Inferior parietal cortex (tissue), 1 donor: ENCODE results near the gene IL13.
"Not testable (repeated sequence)": the region's sequence is repeated elsewhere in the genome, so short reads cannot be mapped to it uniquely, and the experiment has no call there.

Experiments
- DNase-seq: peaks from one replicate; pipeline ENCODE4 v3.0.0-alpha.2; 2016; ENCODE audit errors: extremely low spot score

IL13 gene

DNA sequence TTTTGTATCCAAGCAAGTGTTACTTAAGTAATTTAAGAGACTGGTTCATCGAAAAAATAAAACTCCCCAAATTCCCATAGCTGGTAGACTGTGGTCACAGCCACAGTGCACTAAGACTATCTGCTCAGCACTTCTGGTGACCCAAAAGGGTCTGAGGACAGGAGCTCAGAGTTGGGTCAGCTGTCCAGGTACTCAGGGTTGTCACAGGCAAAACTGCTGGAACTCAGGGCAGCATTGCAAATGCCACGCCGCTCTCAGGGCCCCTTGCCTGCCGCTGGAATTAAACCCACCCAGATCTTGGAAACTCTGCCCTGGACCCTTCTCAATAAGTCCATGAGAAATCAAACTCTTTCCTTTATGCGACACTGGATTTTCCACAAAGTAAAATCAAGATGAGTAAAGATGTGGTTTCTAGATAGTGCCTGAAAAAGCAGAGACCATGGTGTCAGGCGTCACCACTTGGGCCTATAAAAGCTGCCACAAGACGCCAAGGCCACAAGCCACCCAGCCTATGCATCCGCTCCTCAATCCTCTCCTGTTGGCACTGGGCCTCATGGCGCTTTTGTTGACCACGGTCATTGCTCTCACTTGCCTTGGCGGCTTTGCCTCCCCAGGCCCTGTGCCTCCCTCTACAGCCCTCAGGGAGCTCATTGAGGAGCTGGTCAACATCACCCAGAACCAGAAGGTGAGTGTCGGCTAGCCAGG is at the start of gene IL13:
Gene IL13 (plus strand): TSS at position 498 of the 705 bp plus-strand sequence. CDS start 14 bp downstream, at position 512.
- no peak for DNase-seq

GRCh38 chr5:132611965-132612364 is 46.0 kb upstream of the IL13 start:
- no peak for DNase-seq

DNA sequence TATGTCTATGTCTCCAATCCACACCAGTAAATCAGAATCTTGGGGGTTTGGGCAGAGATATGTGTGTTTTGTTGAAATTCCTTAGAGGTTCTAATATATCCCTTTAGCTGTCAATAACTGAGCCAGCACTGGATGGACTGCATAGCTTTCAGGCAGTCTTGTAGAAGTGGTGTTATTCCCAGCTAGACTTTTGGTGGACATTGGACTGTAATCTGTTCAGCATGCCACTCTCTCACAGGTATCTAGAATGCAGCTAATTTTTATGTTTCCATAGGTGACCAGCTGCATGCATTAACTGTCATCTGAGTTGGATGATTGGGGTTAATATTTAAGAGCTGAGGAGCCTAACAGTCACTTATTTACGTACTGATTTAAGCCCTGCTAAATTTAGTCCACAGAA is 45.1 kb upstream of the IL13 start:
- DNase-seq, result no peak

- DNase-seq, result no peak
These were observed 36.3 kb upstream of the IL13 start for GRCh38 chr5:132621699-132622098.

- no peak for DNase-seq
These were observed 35.4 kb upstream of the IL13 start for GRCh38 chr5:132622608-132623007.

GRCh38 chr5:132627470-132627869 is 30.5 kb upstream of the IL13 start:
- no peak for DNase-seq

DNA sequence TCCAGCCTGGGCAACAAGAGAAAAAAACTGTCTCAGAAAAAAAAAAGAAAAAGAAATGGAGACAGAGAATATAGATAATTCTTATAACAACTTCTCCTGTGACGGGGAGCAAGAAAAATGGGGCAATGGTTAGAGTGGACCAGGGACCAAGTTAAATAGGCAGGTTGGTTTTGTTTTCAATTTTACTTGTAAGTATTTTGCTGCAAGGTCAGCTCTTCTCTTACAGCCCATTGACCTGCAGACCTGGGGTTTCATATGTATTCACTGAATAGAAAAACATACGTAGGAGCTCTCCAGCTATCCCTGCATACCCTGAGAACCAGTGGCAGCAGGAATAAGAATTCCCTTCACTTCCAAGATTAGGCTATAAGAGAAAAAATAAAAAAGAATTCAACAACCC is 29.2 kb upstream of the IL13 start:
- no peak for DNase-seq

DNA sequence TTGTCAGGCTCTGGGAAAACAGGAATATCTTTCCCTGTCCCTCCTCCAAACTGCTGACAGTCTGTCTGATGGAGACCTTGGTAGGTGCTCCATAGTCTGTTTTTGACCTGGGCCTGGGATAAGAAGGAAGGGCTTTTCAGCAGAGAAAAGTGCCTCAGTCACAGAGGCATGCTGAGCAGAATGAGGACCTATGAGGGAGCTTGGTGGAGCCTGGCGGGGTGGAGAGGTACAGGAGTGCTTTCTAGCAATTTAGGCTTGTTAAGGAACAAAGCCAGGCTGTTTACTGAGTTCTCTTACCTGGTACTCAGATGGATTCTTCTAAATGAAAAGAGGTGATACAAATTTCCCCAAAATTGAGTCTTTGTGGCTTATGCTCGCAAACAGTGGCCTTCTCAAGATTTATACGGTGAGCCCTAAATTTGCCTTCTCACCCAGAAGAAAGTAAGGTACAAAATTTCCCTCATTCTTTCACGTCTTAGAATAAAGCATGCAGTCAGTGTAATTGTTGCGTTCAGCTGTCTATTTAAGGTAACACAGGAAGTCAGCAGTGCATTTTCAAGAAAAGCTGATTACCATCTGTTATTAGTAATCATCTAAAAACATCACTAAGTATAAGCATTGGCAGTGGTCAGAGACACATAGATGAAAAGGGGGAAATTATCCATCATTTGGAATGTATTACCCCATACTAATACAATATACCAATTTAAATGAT is 28.6 kb upstream of the IL13 start:
- no peak for DNase-seq

DNA sequence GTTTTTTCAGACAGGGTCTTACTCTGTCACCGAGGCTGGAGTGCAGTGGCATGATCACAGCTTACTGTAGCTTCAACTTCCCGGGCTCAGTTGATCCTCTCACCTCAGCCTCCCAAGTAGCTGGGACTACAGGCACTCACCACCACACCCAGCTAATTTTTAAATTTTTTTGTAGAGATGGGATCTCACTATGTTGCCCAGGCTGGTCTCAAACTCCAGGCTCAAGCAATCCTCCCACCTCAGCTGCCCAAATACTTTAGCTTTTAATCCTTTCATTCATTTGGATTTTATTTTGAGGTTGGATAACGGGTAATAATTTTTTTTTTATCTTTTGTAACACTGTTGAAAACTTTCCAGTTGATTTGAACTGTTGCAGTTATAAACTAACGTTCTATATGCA is 24.4 kb upstream of the IL13 start:
- DNase-seq, result not testable (repeated sequence)

- no peak for DNase-seq
These were observed 22.1 kb upstream of the IL13 start for GRCh38 chr5:132635873-132636272.

DNA sequence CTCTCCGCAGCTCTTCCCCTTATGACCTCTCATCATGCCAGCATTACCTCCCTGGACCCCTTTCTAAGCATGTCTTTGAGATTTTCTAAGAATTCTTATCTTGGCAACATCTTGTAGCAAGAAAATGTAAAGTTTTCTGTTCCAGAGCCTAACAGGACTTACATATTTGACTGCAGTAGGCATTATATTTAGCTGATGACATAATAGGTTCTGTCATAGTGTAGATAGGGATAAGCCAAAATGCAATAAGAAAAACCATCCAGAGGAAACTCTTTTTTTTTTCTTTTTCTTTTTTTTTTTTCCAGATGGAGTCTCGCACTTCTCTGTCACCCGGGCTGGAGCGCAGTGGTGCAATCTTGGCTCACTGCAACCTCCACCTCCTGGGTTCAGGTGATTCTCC is 20.7 kb upstream of the IL13 start:
- DNase-seq, result no peak

DNA sequence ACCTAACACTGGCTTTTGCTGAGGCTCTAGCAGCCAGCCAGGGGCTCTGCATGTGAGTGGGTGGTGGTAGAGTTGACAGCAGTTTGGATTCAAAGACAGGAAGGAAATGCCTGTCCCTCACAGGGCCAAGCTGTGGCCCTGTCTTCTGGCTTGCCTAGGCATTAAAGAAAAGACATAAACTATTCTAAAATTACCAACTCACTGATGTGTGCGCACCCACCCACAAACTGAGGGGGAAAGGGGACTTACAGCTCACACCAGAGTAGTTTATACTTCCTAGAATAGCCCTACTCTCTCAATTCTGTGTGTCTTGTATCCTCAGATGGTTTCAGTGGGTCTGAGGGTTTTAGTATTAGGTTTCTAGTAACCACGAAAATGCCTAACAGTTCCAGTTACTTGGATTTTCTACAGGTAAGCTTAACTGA is 18.3 kb upstream of the IL13 start:
- no peak for DNase-seq

DNA sequence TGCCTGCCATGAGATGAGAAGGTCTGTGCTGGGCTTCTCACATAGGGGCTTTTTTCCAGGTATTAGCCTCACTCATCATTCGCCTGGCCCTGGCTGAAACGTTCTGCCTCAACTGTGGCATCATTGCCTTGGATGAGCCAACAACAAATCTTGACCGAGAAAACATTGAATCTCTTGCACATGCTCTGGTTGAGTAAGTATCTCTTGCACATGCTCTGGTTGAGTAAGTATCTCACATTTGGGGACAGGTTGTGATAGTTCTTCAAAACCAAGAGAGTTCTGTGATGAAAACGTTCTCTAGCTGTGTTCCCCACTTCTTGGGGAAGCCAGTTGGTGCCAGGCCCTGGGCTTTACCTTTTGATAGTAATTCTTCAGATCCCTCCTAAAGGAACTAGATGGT is 17.4 kb upstream of the IL13 start:
- no peak for DNase-seq

- no peak for DNase-seq
These were observed 16.7 kb upstream of the IL13 start for GRCh38 chr5:132641241-132641723.

DNA sequence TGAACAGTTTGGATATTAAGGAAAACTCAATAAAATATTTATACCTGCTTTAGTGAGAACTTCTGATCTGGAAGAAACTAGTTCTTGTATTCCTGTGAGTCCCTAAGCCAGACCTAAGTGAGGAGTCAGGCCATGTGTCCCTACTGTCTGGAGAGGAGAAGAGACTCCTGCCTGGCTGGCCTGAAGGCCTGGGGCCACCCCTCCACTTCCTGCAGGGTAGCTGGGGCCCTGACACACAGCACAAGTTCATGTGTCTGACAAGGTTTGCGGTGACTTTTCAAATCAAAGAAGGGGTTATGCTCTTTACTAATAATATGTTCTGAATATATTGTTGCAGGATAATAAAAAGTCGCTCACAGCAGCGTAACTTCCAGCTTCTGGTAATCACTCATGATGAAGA is 16.1 kb upstream of the IL13 start:
- no peak for DNase-seq

DNA sequence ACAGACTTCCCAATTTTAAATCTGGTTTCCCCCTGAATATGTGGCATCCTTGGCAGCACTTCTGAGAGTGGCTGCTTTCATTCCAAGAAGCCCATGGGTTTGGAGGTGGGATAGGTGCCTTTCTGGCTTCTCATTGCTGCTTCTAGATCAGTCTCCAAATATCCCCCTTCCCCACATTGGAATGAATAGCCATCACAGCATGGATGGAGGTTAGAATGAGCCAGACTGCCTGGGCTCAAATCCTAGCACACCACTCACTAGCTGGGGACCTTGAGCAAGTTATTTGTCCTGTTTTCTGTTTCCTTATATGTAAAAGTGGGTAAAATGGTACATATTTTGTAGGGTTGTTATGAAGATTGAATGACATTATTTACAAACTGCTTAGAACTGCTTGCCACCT is 13.8 kb upstream of the IL13 start:
- no peak for DNase-seq

GRCh38 chr5:132646583-132647266 is 11.2 kb upstream of the IL13 start:
- no peak for DNase-seq

- DNase-seq, result no peak
These were observed 10.5 kb upstream of the IL13 start for GRCh38 chr5:132647473-132647872.

DNA sequence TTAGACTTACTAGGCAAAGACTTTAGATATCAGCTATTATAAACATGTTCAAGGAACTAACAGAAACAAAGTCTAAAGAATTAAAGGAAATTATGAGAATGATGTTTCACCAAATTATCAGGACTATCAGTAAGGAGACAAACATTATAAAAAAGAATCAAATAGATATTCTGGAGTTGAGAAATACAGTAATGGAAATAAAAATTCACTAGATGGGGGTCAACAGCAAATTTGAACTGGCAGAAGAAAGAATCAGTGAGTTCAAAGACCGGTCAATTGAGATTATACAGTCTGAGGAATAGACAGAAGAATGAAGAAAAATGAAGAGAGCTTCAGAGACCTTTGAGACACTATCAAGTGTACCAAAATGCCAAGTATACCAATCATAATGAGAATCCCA is 9.6 kb upstream of the IL13 start:
- DNase-seq, result no peak

GRCh38 chr5:132651838-132652469 is 6.0 kb upstream of the IL13 start:
- DNase-seq, result no peak

DNA sequence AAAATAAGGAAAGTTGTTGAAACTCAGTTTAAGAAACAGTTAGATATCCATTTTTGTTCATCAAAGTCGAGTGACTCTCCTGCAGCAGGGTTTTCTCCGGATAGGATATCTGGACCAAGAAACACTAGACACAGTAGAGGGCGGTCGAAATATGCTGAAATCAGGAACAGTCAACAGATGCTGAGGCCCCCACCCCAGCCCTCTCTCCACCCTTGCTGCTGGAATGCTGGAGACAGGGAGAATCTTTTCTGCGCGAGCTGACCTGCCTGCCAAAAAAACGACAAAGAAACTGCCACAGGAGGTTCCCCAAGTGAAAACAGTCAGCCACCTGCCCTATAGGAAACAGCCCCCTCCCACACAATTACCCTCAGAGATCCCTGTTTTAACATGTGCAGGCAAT is 4.3 kb upstream of the IL13 start:
- no peak for DNase-seq
